ENCODE results near the gene INTS7.

The INTS7 gene

DNA sequence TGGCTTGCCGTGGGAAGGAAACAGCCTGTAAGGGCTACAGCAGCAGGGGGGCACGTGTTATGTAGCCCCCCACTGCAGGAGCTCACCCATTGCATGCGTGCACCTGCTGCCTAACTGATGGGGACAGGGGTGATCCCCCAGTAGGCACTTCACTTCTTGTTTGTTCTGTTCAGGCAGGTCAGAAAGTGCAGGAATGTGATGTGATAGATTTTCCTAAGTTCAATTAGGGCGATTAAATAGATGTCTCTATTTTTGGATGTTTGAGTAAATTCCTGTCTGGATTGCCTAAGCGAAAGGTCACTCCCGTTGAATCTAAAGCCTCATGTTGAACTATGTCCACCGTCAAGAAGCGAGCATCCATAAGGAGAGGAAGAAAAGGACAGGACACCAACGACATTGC, 126.0 kb downstream of the INTS7 start:
- no peak for DNase-seq (ENCODE audit: low read depth, low spot score)

DNA sequence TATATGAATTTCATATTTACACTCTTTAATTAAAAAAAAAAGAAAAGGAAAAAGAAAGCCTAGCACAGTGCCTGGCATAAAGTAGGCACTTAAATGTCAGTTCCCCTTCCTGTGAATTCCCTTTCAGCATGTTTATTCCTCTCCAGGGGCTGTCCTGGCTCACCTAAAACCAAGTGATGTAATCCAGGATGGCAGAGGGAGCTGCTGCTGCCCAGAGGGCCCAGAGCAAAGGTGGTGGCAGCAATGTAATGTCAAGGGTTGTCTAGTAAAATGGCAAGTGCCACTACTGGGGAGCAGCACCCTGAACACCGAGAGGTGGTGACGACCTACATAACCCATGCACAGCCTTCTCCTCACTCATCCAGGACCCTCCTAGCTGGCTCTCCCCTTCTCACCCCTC, 126.4 kb downstream of the INTS7 start:
- no peak for DNase-seq (ENCODE audit: low read depth, low spot score)

DNA sequence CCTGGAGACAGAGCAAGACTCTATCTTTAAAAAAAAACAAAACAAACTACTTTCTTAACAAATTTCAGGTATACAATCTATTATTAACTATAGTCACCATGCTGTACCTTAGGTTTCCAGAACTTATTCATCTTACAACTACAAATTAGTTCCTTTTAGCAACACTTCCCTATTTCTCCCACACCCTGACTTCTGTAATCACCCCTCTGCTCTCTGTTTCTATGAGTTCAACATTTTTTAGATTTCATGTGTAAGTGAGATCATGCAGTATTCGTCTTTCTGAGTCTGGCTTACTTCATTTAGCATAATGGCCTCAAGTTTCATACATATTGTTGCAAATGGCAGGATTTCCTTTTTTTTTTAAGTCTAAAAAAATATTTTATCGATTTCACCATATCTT, 126.9 kb downstream of the INTS7 start:
- DNase-seq (ENCODE audit: low read depth, low spot score): no peak

DNA sequence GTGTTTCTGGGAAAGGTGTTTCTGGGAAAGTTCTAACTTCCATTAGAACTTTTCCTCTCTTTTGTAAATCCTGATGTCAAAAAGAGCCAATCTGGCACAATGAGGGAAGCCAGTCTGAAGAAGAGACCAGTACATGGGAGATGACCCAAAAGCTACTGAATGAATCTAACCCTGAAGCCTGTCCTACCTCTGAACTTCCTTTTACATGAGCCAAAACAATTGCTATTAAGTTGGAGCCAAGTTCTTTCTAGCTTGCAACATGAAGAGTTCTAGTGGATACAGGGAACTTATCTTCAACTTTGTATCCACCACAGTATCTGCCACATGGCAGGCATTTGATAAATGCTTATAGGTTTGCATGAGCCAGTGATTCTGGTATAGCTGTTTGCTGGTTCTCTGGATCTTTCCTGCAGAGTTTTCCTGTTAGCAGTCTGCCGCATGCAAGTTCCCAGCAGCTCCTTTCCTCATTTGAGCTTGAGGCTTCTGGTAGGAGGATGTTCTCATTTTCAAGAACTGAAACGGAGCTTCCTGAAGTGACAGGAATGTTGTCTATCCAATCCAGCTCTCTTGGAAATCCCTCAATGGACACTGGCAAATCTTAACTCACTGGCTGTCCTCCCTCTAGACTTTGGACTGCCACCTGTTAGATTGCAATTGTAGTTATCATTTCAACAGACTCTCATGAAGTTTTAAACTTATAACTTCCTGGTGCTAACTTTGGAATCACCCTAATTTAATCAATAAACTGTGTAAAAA, 131.7 kb downstream of the INTS7 start:
- no peak for DNase-seq (ENCODE audit: low read depth, low spot score)

DNA sequence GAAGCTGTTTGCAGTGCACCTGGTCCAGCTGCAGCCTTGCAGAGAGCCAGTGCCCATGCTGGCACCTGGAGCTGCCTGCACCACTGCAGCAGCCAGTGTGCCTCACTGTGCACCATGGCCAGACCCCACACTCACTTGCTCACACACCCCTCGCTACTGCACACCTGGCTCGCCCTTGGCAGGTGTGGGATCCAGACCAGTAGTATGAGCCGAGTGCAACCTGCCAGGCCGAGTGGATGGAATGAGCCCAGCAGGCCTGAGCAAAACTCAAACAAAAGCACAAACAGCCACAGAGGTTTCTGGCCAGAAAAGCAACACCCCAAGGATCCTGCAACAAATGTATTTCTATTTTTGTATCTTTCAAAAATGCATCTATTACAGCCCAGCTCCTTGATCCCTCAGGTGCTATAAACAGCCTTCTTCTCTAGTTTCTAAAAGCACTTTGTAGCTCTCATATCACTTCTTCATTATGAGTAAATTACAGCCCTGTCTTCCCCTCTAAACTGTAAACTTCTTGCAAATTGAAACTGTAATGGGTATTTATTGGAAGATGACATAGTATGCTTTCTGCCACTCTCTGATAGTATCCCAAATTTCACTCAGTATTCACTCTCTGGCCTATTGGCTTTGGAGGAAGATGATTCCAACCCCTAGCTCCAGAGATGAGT, 132.6 kb downstream of the INTS7 start:
- DNase-seq (ENCODE audit: low read depth, low spot score): no peak

DNA sequence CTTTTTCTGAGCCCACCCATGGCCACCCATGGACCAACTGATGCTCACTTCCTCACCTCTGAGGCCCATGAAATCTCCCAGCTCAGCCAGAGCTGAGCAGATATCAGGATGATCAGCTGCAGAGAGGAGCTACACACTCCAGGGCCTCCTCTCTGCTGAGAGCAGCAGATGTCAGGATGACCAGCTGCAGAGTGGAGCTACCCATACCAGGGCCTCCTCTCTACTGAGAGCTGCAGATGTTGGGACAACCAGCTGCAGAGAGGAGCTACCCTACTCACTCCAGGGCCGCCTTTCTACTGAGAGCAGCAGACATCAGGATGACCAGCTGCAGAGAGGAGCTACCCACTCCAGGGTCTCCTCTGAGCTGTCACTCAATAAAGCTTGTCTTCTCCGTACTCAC, 133.4 kb downstream of the INTS7 start:
- DNase-seq (ENCODE audit: low read depth, low spot score): no peak

DNA sequence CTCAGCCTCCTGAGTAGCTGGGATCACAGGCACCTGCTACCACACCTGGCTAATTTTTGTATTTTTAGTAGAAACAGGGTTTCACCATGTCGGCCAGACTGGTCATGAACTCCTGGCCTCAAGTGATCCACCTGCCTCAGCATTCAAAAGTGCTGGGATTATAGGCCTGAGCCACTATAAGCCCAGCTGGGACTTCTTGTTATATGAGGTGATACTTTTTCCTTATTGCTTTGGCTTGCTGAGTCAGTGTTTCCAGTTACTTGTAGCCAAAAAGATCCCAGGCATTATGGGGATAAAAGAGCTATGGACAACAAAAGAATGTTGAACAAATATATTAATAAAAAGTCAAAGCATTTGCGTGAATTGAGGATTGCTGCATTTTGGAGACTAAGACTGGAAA, 134.9 kb downstream of the INTS7 start:
- no peak for DNase-seq (ENCODE audit: low read depth, low spot score)

DNA sequence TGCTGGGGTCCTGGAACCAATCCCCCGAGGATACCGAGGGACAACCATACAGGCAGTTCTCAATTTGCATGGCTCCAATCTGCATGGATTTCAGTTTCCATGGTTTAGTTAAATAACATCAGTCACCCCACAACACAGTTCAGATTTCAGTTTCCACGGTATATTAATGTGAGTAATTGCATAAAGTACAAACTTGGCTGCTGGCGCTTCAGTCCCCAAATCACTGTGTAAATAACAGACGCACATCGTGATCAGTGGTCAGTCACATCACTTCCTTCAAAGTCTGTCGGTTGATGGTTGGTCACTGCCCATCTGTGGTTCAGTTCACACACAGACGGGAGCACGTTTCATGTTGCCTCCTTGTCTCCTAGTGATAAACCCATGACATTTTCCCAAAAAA, 138.4 kb downstream of the INTS7 start:
- DNase-seq (ENCODE audit: low read depth, low spot score): no peak

DNA sequence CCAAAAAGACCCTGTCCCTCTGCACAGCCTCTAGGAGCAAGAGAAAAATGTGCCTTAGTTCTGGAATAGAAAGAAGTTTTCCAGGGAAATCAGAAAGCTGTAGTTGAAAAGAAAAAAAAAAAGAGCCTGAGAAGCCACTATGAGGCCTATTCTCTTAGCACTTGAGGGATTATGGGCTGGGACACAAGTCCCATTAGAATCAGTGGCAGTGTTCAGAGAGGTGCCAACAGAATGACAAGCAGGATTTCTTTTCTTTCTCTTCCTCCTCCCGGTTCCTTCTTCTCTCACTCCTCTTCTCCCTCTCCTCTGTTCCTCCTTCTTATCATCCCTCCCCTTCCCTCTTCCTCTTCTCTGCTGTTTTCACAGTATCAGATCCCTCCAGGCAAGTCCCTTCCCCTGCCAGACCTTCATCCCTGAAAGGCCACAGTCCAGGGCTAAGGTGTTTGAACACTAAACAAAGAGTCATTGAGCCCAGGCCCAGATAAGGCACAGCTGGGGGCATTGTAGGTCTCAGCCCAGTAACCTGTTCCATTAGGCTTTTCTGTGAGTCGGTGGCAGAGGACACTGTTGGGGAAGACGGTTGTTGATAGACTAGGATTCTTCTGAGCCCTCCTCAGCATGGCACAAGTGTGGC, 140.1 kb downstream of the INTS7 start:
- DNase-seq (ENCODE audit: low read depth, low spot score): peak; percentile 87

DNA sequence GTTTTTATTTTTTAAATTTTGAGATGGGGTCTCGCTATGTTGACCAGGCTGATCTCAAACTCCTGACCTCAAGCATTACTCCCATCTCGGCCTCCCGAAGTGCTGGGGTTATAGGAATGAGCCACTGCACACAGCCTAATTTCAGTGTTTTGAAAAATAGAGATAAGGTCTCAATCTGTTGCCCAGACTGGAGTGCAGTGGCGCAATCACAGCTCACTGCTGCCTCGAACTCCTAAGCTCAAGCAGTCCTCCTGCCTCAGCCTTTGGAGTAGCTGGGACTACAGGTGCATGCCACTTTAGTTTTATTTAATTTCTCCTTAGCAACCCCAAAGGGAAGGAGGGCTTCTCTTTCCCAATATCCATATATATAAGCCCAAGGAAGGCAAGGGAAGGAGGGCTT, 141.0 kb downstream of the INTS7 start:
- no peak for DNase-seq (ENCODE audit: low read depth, low spot score)

DNA sequence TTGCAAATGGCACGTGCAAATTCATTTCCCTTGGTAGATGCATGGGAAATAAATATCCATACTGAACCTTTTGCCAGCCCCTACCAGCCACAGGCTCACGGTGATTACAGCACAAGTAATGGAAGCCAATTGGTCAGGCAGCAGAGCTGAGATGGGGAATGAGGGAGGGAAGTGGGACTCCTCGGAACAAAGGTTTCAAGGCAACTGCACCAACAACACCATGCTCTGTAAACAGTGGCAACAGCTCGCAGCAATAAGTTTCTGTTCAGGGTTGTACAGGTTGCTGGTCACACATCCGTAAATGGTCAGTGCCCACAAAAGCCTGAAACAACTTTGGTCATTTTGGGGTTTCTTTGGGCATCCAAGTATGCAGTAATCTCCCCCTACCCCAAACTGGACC, 142.1 kb downstream of the INTS7 start:
- DNase-seq (ENCODE audit: low read depth, low spot score): no peak

DNA sequence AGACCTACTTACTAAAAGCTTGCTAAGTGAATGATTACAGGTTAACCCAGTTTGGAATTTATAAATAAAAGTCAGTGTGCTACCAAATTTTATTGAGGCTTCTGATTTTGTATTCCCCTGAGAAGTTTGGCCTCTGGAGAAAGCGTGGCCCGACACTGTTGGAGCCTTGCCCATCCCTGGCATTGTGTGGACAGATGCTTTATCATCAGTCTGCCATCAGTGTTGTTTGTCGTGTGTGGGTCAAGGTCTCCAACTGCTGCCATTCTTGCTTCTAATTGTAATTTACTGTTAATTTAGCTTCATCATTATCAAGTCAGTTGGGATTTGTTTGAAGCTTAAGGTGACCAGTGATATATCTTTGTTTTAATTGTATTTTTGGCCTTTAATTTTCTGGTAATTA, 142.8 kb downstream of the INTS7 start:
- DNase-seq (ENCODE audit: low read depth, low spot score): no peak

DNA sequence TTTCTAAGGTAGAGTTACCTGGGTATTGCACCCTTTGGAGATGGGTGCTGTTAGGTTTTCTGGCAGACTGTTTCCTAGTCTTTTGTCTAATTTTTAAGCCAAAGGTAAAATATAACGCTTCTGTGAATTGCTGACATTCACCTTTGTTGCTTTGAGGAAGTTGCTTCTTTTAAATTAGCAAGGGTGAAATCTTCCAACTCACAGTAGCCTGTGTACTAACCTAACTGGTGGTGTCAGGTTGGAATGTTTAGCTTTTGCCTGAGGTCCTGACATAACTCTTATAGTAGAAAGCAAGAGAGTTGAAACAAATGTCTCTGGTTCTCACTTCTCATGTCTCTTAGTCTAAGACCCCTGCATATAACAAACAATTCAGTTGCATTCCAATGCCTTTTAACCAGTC, 143.6 kb downstream of the INTS7 start:
- no peak for DNase-seq (ENCODE audit: low read depth, low spot score)
